Peyer's patch (tissue), 4 donors: Measurements from ENCODE around the gene RPS6KB1. TPM values are rescaled to one million over a fixed set of nuclear protein-coding genes. Genes with fewer than 3 reads are reported as not detected.
"Not testable (repeated sequence)": the region's sequence is repeated elsewhere in the genome, so short reads cannot be mapped to it uniquely, and the experiment has no call there.

Source experiments
- DNase-seq, 3 donors: peaks; one replicate each; pipeline ENCODE4 v3.0.0-alpha.2; 2017 to 2019
- H3K27ac ChIP-seq, 4 donors: fragments of 200-600 bp; sonication (generic); one replicate each; pipeline ENCODE4 v1.5.1; 2016 to 2019
- H3K27me3 ChIP-seq, 2 donors: fragments of 200-600 bp; sonication (generic); one replicate each; pipeline ENCODE4 v1.5.1; 2019
- H3K36me3 ChIP-seq, 3 donors: fragments of 200-600 bp; sonication (generic); one replicate each; pipeline ENCODE4 v1.5.1; 2016 to 2019
- H3K4me1 ChIP-seq, 4 donors: fragments of 200-600 bp; sonication (generic); one replicate each; pipeline ENCODE4 v1.5.1; 2016 to 2019
- H3K4me3 ChIP-seq, 4 donors: fragments of 200-600 bp; sonication (generic); 1 replicate in 3 of 4; 2 replicates in 1 of 4; pipeline ENCODE4 v1.5.1; 2016 to 2019; ENCODE audit warnings: mild to moderate bottlenecking in 1 of 4
- H3K9me3 ChIP-seq, 4 donors: fragments of 200-600 bp; sonication (generic); one replicate each; pipeline ENCODE4 v1.5.1; 2016 to 2019; ENCODE audit warnings: mild to moderate bottlenecking in 1 of 4
- POLR2A ChIP-seq, 2 donors: fragments of 450-650 bp; IDR thresholded peaks; one replicate each; pipeline ENCODE4 v1.5.1; 2017; ENCODE audit warnings: antibody characterized with exemption in 2 of 2, mild to moderate bottlenecking in 2 of 2, moderate library complexity in 2 of 2
- total RNA-seq, 4 donors: library from RNA; depleted of rRNA; stranded (reverse); fragments of >200 nt; gene quantifications; one replicate each; pipeline ENCODE4 v1.1.0, GENCODE V29; 2016
- TF ChIP-seq, protein P1 (sequence below), 6 experiments: fragments of 450-650 bp in 4 of 6; fragments of 200-600 bp in 2 of 6; sonication (generic) in 1 of 6; IDR thresholded peaks; one replicate each; pipeline ENCODE4 v1.5.1; 2017 to 2019; ENCODE audit warnings: antibody characterized with exemption in 6 of 6, mild to moderate bottlenecking in 3 of 6, moderate library complexity in 1 of 6

RPS6KB1 gene
- total RNA-seq, 4 donors from 2014 or later = 21.5 to 43.0 (median 29.9) TPM

DNA sequence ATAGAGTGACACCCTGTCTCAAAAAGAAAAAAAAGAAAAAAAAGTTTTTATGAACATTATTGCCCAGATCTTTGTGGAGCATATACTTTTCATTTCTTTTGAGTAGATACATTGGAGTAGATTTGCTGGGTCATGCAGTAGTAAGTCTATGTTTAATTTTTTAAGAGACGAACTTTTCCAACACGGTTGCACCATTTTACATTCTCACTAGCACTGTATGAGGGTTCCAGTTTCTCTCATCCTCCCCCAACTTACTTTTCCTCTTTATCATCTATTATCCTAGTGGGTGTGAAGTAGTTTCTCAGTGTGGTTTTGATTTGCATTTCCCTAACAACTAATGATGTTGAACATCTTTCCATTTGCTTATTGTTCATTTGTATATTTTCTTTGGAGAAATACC lies 10.5 kb downstream of the RPS6KB1 start:
- no peaks in the 10 kb centered on the region for H3K4me1 ChIP-seq
- no peak overlapping the region for H3K4me3 ChIP-seq
- H3K36me3 ChIP-seq = no peaks in the 10 kb centered on the region
- TF ChIP-seq, protein P1, sequence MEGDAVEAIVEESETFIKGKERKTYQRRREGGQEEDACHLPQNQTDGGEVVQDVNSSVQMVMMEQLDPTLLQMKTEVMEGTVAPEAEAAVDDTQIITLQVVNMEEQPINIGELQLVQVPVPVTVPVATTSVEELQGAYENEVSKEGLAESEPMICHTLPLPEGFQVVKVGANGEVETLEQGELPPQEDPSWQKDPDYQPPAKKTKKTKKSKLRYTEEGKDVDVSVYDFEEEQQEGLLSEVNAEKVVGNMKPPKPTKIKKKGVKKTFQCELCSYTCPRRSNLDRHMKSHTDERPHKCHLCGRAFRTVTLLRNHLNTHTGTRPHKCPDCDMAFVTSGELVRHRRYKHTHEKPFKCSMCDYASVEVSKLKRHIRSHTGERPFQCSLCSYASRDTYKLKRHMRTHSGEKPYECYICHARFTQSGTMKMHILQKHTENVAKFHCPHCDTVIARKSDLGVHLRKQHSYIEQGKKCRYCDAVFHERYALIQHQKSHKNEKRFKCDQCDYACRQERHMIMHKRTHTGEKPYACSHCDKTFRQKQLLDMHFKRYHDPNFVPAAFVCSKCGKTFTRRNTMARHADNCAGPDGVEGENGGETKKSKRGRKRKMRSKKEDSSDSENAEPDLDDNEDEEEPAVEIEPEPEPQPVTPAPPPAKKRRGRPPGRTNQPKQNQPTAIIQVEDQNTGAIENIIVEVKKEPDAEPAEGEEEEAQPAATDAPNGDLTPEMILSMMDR (IDR thresholded peaks at IDR 0.05) = no peak
- no peak for TF ChIP-seq POLR2A (IDR thresholded peaks at IDR 0.05)
- DNase-seq = no peak
- no peak overlapping the region for H3K27ac ChIP-seq
- no peaks in the 10 kb centered on the region for H3K9me3 ChIP-seq
- no peaks in the 10 kb centered on the region for H3K27me3 ChIP-seq

DNA sequence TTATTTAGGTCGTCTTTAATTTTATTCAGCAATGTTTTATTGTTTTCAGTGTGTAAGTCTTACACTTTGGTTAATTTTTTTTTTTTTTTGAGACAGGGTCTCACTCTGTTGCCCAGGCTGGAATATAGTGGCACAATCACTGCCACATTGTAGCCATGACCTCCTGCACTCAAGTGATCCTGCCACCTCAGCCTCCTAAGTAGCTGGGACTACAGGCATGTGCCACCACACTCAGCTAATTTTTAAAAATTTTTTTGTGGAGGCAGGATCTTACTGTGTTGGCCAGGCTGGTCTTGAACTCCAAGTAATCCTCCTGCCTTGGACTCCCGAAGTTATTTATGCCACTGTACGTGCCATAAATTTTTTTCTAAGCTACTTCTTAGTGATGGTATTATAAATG lies 14.5 kb downstream of the RPS6KB1 start:
- Histone ChIP-seq H3K4me3 (no peak overlapping the region), H3K9me3 (no peaks in the 10 kb centered on the region), H3K36me3 (peaks cover 0 to 15% (median 0%) of the 10 kb centered on the region in 3 donors), H3K4me1 (no peaks in the 10 kb centered on the region), H3K27ac (no peak overlapping the region), H3K27me3 (no peaks in the 10 kb centered on the region)
- TF ChIP-seq, protein P1 (IDR thresholded peaks at IDR 0.05) = no peak
- TF ChIP-seq POLR2A (IDR thresholded peaks at IDR 0.05) = no peak
- DNase-seq = no peak

DNA sequence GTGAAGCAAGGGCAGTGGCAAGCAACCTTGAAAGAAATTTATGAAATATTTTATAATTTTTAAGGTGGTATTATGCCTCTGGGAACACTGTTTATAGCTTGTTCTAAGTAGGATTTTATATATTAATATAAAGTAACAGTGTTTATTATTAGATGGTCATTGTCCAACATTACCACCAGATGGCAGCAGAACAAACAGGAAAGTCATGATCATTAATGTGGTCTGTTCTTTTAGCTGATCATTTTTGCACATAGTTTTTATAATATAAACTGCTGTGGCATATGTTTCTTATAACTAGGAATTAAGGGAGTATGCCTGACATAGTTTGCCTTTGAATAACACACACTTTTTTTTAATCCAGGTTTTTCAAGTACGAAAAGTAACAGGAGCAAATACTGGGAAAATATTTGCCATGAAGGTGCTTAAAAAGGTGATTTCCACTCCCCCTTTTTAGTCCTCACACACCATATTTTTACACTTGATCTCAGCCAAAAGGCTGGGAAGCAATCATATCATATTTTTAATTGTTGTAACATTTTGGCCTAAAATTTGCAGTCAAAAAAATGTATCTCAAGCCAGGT lies 21.4 kb downstream of the RPS6KB1 start:
- Histone ChIP-seq H3K36me3 (peaks cover 0 to 77% (median 0%) of the 10 kb centered on the region in 3 donors), H3K27ac (no peak overlapping the region), H3K4me3 (no peak overlapping the region), H3K4me1 (no peaks in the 10 kb centered on the region), H3K9me3 (no peaks in the 10 kb centered on the region), H3K27me3 (no peaks in the 10 kb centered on the region)
- TF ChIP-seq POLR2A (IDR thresholded peaks at IDR 0.05) = no peak
- TF ChIP-seq, protein P1 (IDR thresholded peaks at IDR 0.05) = peak; percentile 40 to 71 (median 66)
- DNase-seq = no peak

DNA sequence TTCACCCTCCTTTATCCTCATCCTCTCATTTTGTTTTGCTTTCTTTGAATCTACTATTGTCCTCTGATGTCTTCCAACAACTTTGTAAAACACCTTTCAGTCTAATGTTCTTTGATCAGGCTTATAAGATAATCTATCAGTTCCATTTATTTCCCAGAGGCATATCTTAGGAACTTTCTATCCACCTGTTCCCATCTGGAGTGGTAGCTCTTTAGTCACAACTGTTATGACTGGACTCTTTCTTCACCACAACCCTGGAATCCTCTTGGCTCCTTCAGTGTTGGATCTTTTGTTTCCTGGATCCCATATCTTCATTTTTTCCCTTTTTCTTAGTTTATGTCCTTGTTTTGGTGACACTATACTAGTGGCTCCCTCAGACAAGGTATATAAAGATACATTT lies 23.5 kb downstream of the RPS6KB1 start:
- H3K36me3 ChIP-seq = peaks cover 0 to 86% (median 0%) of the 10 kb centered on the region in 3 donors
- TF ChIP-seq POLR2A (IDR thresholded peaks at IDR 0.05) = no peak
- TF ChIP-seq, protein P1 (IDR thresholded peaks at IDR 0.05) = no peak

DNA sequence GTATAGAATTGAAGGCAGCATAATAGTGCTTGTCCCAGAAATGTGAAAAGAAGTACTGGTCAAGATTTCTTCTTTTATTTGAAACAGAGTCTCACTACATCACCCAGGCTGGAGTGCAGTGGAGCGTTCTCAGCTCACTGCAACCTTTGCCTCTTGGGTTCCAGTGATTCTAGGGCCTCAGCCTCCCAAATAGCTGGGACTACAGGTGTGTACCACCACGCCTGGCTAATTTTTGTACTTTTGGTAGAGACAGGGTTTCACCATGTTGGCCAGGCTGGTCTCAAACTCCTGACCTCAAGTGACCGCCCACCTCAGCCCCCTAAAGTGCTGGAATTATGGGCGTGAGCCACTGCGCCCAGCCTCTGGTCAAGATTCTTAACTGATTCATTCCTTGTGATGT lies 27.7 kb downstream of the RPS6KB1 start:
- peaks cover 0 to 91% (median 0%) of the 10 kb centered on the region in 3 donors for H3K36me3 ChIP-seq
- not testable (repeated sequence) for H3K4me3 ChIP-seq, H3K4me1 ChIP-seq, H3K9me3 ChIP-seq, H3K27ac ChIP-seq, H3K27me3 ChIP-seq, DNase-seq

More for the DNA sequence above, 23.5 kb downstream of the RPS6KB1 start:
- H3K27ac ChIP-seq = no peak overlapping the region
- H3K4me3 ChIP-seq = no peak overlapping the region
- no peaks in the 10 kb centered on the region for H3K4me1 ChIP-seq
- H3K27me3 ChIP-seq = no peaks in the 10 kb centered on the region
- DNase-seq = no peak
- no peaks in the 10 kb centered on the region for H3K9me3 ChIP-seq

DNA sequence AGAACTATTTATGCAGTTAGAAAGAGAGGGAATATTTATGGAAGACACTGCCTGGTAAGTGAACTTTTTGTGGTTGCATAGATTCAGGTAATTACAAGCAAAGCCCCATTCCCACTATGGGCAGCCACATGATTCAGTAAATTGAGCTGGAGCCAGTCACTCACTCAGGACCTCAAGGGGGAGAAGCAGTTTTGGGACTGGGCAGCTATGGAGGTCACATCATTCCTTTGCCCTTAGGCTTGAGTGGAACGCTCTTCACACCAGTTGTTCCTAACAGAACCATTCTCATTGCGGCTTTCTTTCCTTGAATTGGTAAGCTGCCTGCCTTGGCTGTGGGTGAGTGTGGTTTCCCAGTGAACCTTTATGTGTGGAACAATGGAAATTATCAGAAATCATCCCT lies 37.2 kb downstream of the RPS6KB1 start:
- H3K4me1 ChIP-seq, DNase-seq, H3K4me3 ChIP-seq, H3K27ac ChIP-seq, H3K9me3 ChIP-seq, H3K27me3 ChIP-seq: not testable (repeated sequence)
- peaks cover 0 to 96% (median 0%) of the 10 kb centered on the region in 3 donors for H3K36me3 ChIP-seq

DNA sequence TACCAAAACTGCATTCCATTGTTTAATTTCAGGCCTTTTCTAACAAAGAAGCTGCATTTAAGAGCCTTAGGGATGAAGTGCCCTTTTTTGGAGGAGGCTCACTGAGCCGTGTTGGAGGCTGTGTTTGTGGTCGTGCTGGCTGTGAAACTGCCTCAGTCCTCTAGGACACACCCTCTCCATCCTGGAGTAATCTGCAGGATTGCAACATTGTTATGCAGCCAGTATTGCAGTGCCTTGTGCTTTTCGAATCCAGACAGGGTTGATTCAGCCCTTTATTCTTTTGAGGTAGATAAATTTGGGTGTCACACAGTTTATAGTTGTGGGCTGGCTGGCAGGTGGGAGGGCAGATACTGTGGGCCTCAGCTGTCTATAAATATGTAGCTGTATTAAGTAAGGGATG lies 37.8 kb downstream of the RPS6KB1 start:
- peaks cover 0 to 97% (median 0%) of the 10 kb centered on the region in 3 donors for H3K36me3 ChIP-seq
- DNase-seq, H3K4me1 ChIP-seq, H3K9me3 ChIP-seq, H3K4me3 ChIP-seq, H3K27me3 ChIP-seq, H3K27ac ChIP-seq: not testable (repeated sequence)

DNA sequence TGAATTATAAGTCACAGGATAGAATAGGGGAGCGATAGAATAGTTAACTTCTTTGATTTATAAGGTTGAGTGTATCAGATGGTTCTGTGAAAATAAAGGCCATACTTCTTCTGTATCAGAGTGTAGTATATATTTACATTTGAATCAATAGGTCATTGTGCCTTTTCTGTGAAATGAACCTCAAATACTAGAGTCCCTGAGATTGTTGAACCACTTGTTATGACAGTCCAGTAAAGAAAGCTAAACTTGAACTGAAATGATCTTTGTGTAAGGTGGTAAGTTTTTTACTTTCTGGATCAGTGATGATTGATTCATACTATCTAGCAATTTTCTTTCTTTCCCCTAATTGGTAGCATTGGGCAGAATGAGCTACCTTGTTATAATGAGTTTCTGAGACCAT lies 40.4 kb downstream of the RPS6KB1 start:
- H3K4me1 ChIP-seq, H3K27ac ChIP-seq, DNase-seq, H3K4me3 ChIP-seq, H3K9me3 ChIP-seq, H3K27me3 ChIP-seq: not testable (repeated sequence)
- peaks cover 0 to 97% (median 0%) of the 10 kb centered on the region in 3 donors for H3K36me3 ChIP-seq

DNA sequence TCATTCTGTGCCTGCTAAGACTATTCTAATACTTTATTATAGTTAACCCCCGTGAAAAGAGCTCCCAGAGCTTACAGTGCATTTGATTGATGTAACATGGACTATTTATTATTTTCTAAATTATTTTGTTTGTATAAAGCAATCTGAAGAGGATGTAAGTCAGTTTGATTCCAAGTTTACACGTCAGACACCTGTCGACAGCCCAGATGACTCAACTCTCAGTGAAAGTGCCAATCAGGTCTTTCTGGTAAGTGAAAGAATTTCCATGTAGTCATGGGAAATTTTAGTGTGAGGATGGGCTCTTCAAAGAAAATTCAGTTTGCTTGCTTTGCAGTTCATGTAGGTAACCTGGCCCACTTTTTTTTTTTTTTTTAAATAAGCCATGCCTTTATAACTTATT lies 47.8 kb downstream of the RPS6KB1 start:
- not testable (repeated sequence) for DNase-seq, H3K27me3 ChIP-seq, H3K9me3 ChIP-seq, H3K4me1 ChIP-seq, H3K27ac ChIP-seq, H3K4me3 ChIP-seq
- peaks cover 0 to 71% (median 0%) of the 10 kb centered on the region in 3 donors for H3K36me3 ChIP-seq
